GM18909 (cell line): ENCODE measurements around the gene SLC39A2.
"Not testable (repeated sequence)": the region's sequence is repeated elsewhere in the genome, so short reads cannot be mapped to it uniquely, and the experiment has no call there.

Source experiments
- ATAC-seq: cut with Tn5 transposase; IDR thresholded peaks from one replicate; pipeline ENCODE4 v1.9.1; 2021; ENCODE audit warnings: mild to moderate bottlenecking; ENCODE audit not compliant: unreplicated experiment, poor library complexity

Gene SLC39A2, protein sequence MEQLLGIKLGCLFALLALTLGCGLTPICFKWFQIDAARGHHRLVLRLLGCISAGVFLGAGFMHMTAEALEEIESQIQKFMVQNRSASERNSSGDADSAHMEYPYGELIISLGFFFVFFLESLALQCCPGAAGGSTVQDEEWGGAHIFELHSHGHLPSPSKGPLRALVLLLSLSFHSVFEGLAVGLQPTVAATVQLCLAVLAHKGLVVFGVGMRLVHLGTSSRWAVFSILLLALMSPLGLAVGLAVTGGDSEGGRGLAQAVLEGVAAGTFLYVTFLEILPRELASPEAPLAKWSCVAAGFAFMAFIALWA

GRCh38 chr14:20998674-20999366, at the start of gene SLC39A2:
Gene SLC39A2 (plus strand): TSS chr14:20999293. CDS start chr14:20999447, 154 bp downstream.
- no peak for ATAC-seq

DNA sequence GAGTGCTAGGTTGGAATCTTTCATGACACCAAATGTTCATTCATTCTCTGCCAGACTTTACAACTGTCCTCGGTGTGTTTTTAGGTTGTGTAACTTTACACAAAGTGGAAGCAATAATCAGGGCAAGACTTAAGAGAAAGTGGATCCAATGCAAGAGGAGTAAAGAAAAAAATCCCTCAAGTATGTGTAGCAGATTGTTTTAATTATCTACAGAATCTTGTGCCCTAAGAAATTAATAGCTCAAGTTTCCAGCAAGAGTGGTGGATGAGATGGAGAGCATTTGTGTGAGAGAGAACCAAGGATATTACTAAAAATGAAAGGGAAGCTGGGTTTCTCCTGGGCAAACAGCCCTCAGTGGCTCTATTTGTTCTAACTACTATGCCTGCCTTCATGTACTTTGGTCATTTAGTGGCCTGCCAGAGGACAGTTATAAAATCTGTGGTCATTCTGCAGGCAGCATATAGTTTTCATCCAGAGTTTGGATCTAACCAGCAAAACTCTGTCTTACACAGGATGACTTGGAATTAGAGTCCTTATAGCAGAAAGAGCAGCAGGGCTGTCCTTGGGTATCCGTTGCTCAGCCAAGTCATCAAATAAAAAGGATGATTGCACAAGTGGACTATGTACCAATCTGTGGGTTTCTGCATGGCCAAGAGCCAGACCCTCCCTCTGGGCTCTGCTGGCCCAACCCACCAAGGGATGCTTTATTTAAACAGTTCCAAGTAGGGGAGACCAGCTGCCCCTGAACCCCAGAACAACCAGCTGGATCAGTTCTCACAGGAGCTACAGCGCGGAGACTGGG, 44.2 kb upstream of the SLC39A2 start, which contains the start of gene RNASE2:
Gene RNASE2, plus strand, starts transcription at position 752 of the 802 bp plus-strand sequence. CDS start 285 bp downstream, outside the sequence.
- ATAC-seq = not testable (repeated sequence)

GRCh38 chr14:20955538-20955873, 43.6 kb upstream of the SLC39A2 start:
- not testable (repeated sequence) for ATAC-seq

GRCh38 chr14:20956376-20956976, 42.6 kb upstream of the SLC39A2 start:
- ATAC-seq = no peak

- ATAC-seq = not testable (repeated sequence)
Observed at GRCh38 chr14:20958946-20959345, 40.1 kb upstream of the SLC39A2 start.

- no peak for ATAC-seq
Observed at GRCh38 chr14:20969336-20969735, 29.8 kb upstream of the SLC39A2 start.

GRCh38 chr14:20970647-20970982, 28.5 kb upstream of the SLC39A2 start:
- peak; percentile 25 for ATAC-seq

- peak; percentile 94 for ATAC-seq
Observed at GRCh38 chr14:20970983-20971704, 27.9 kb upstream of the SLC39A2 start.

- peak; percentile 21 for ATAC-seq
Observed at GRCh38 chr14:20971705-20972021, 27.4 kb upstream of the SLC39A2 start.

- no peak for ATAC-seq
Observed at GRCh38 chr14:20973501-20973900, 25.6 kb upstream of the SLC39A2 start.

GRCh38 chr14:20976291-20976690, 22.8 kb upstream of the SLC39A2 start:
- ATAC-seq = no peak

GRCh38 chr14:20978687-20979086, 20.4 kb upstream of the SLC39A2 start:
- no peak for ATAC-seq

GRCh38 chr14:20980906-20981305, 18.2 kb upstream of the SLC39A2 start:
- no peak for ATAC-seq

DNA sequence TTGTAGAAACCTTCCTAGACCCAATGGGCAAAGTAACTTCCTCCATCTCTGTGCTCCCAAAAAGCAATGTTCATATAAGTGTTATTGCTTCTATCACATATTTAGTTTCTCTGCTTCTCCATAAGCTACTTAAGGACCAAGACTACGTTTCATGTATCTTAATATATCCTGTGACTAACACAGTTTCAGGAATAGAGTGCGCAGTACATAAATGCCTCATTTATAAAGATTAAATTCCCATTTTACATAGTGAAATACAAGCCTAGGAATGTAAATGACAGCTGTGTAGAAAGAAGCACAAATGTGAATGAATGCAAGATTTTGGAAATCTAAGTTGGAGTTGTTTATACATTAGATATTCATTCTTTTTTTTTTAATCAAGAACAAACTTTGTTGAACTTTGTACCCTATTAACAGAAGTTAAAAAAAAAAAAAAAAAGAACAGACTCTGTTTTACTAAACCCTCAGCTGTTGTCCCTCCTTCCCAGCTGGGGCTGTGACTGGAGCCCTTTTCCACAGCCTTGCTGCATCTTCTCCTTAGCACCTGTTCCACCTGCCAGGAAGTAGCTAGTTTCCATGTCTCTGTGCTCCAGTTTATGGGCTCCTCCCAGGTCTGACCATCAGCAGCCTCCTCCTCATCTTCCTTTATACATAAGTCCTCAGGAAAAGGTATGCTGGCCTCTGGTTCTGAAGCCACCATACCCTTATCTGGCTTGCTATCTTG, 16.3 kb upstream of the SLC39A2 start:
- ATAC-seq = no peak

- not testable (repeated sequence) for ATAC-seq
Observed at GRCh38 chr14:20985650-20986049, 13.4 kb upstream of the SLC39A2 start.

GRCh38 chr14:20986811-20987210, 12.3 kb upstream of the SLC39A2 start:
- ATAC-seq = no peak

GRCh38 chr14:20988717-20989470, 10.2 kb upstream of the SLC39A2 start:
- ATAC-seq = no peak

DNA sequence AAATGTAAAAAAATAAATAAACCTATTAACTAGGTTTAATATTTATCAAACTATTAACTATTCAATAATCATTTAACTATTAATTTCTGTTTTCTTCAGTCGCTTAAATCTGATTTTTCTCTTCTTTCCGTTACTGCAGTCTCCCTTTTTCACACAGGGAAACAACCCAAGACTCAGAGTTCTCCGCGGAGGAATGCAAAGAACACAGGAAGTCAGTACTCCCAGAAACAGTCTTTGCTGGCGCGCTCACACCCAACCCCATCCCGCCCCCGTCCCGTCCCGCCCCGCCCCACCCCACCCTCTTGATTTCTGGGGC, 9.7 kb upstream of the SLC39A2 start:
- no peak for ATAC-seq
